OCI-LY7 (cell line): ENCODE data around the gene DPF3.

Experiments used
- EZH2phosphoT487 ChIP-seq: fragments of 200-600 bp; sonication (generic); IDR thresholded peaks from 2 replicates; pipeline ENCODE4 v1.6.1; 2018; ENCODE audit warnings: low read depth, borderline replicate concordance, mild to moderate bottlenecking, mixed run types, antibody characterized with exemption, low read length, moderate library complexity, mixed read lengths
- TF ChIP-seq, protein P1 (sequence below): fragments of 200-600 bp; sonication (generic); conservative IDR thresholded peaks from 2 replicates; pipeline ENCODE4 v1.5.1; 2014; ENCODE audit warnings: mild to moderate bottlenecking, antibody characterized with exemption, low read length, moderate library complexity, mixed read lengths

- TF ChIP-seq, protein P1, sequence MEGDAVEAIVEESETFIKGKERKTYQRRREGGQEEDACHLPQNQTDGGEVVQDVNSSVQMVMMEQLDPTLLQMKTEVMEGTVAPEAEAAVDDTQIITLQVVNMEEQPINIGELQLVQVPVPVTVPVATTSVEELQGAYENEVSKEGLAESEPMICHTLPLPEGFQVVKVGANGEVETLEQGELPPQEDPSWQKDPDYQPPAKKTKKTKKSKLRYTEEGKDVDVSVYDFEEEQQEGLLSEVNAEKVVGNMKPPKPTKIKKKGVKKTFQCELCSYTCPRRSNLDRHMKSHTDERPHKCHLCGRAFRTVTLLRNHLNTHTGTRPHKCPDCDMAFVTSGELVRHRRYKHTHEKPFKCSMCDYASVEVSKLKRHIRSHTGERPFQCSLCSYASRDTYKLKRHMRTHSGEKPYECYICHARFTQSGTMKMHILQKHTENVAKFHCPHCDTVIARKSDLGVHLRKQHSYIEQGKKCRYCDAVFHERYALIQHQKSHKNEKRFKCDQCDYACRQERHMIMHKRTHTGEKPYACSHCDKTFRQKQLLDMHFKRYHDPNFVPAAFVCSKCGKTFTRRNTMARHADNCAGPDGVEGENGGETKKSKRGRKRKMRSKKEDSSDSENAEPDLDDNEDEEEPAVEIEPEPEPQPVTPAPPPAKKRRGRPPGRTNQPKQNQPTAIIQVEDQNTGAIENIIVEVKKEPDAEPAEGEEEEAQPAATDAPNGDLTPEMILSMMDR = no peak
- no peak for TF ChIP-seq EZH2phosphoT487
Observed at GRCh38 chr14:72723858-72724530, 169.9 kb downstream of the DPF3 start.
